Endothelial cell of umbilical vein (primary cell): Measurements from ENCODE around the gene SCN2B. TPM values are rescaled to one million over a fixed set of nuclear protein-coding genes. Genes with fewer than 3 reads are reported as not detected.

ENCODE experiments used
- BruUV-seq: library from RNA; stranded (reverse); fragments of 400-500 nt; replicated peaks from 2 replicates; lab custom pipeline; 2021; lab: Mats Ljungman, UMichigan
- CTCF ChIA-PET: fragments of 300-600, 350-600 bp; sonication (Branson Sonifier 250); formaldehyde crosslinking; loops from one replicate; lab custom pipeline; 2021; ENCODE audit warnings: antibody characterized with exemption, inconsistent platforms; lab: Charles Lee
- POLR2A ChIA-PET: fragments of 300-600, 350-600 bp; sonication (Branson Sonifier 250); formaldehyde crosslinking; loops from one replicate; lab custom pipeline; 2021; ENCODE audit warnings: antibody characterized with exemption, inconsistent platforms; lab: Charles Lee
- DNase-seq: peaks from one replicate; pipeline ENCODE4 v3.0.0-alpha.2; 2011; ENCODE audit warnings: low read depth, low spot score
- FAIRE-seq: peaks from 2 replicates; lab custom pipeline; 2011; peaks lifted over from hg19 to GRCh38; lab: Jason Lieb, UNC
- H2AFZ ChIP-seq: 2 replicates; pipeline ENCODE4 v1.6.0; 2012; ENCODE audit warnings: low read depth, low read length, control low read depth, inconsistent platforms
- H3K27ac ChIP-seq: 2 replicates; pipeline ENCODE4 v1.5.1; 2011; ENCODE audit warnings: low read depth, mild to moderate bottlenecking, control low read depth, low read length, moderate library complexity; ENCODE audit not compliant: insufficient read depth
- H3K27me3 ChIP-seq, 2 experiments: 2 replicates each; pipeline versions ENCODE4 v1.6.0 to v1.6.1; 2011; ENCODE audit warnings: low read length in 2 of 2, mixed read lengths in 1 of 2; ENCODE audit not compliant: control insufficient read depth in 2 of 2, insufficient read depth in 2 of 2
- H3K36me3 ChIP-seq, 2 experiments: 2 replicates in 1 of 2; 3 replicates in 1 of 2; pipeline ENCODE4 v1.5.1; 2011; ENCODE audit warnings: low read length in 2 of 2, mild to moderate bottlenecking in 1 of 2, moderate library complexity in 1 of 2; ENCODE audit not compliant: control insufficient read depth in 2 of 2, insufficient read depth in 2 of 2; ENCODE audit errors: extremely low read depth in 1 of 2
- H3K4me1 ChIP-seq: 3 replicates; pipeline ENCODE4 v1.5.1; 2011; ENCODE audit warnings: mild to moderate bottlenecking, low read length; ENCODE audit not compliant: control insufficient read depth, insufficient read depth; ENCODE audit errors: extremely low read depth
- H3K4me2 ChIP-seq: 2 replicates; pipeline ENCODE4 v1.6.1; 2011; ENCODE audit warnings: low read length, control low read depth, mixed read lengths; ENCODE audit not compliant: insufficient read depth
- H3K4me3 ChIP-seq, 3 experiments: fragments of 200-600 bp in 1 of 3; sonication (generic), shearing (Covaris generic) in 1 of 3; replicated peaks in 1 of 3; 2 replicates each; pipeline ENCODE4 v1.5.1; 2011 to 2016; ENCODE audit warnings: control low read depth in 3 of 3, low read length in 3 of 3, mild to moderate bottlenecking in 2 of 3, inconsistent platforms in 1 of 3, low read depth in 1 of 3, moderate library complexity in 1 of 3; ENCODE audit not compliant: insufficient read depth in 1 of 3
- H3K79me2 ChIP-seq: 2 replicates; pipeline ENCODE4 v1.6.0; 2012; ENCODE audit warnings: low read length, inconsistent platforms; ENCODE audit not compliant: control insufficient read depth, insufficient read depth
- H3K9ac ChIP-seq: replicated peaks from 2 replicates; pipeline ENCODE3; 2011; ENCODE audit warnings: low read length, control low read depth; ENCODE audit not compliant: insufficient read depth; ENCODE audit errors: extremely low read depth
- H3K9me1 ChIP-seq: replicated peaks from 3 replicates; pipeline ENCODE4 v1.6.0; 2011; ENCODE audit warnings: mild to moderate bottlenecking, low read length; ENCODE audit not compliant: control insufficient read depth, insufficient read depth; ENCODE audit errors: extremely low read depth
- H3K9me3 ChIP-seq: replicated peaks from 2 replicates; pipeline ENCODE4 v1.5.1; 2012; ENCODE audit warnings: low read length, inconsistent platforms; ENCODE audit not compliant: control insufficient read depth, insufficient read depth
- H4K20me1 ChIP-seq: replicated peaks from 2 replicates; pipeline ENCODE3; 2011; ENCODE audit warnings: mild to moderate bottlenecking, low read length; ENCODE audit not compliant: control insufficient read depth, insufficient read depth; ENCODE audit errors: extremely low read depth
- CTCF ChIP-seq, 2 donors: IDR thresholded peaks; 1 replicate in 1 of 2; 2 replicates in 1 of 2; pipeline ENCODE4 v1.5.1; 2011; ENCODE audit warnings: low read length in 2 of 2, mild to moderate bottlenecking in 2 of 2, moderate library complexity in 2 of 2, control low read depth in 1 of 2, inconsistent platforms in 1 of 2, low read depth in 1 of 2; ENCODE audit not compliant: insufficient read depth in 1 of 2; ENCODE audit errors: extremely low read depth in 1 of 2
- EZH2 ChIP-seq: IDR thresholded peaks from 2 replicates; pipeline ENCODE4 v1.6.1; 2012; ENCODE audit warnings: borderline replicate concordance, low read depth, mild to moderate bottlenecking, moderate library complexity, low read length, inconsistent platforms; ENCODE audit not compliant: severe bottlenecking
- FOS ChIP-seq: IDR thresholded peaks from 2 replicates; pipeline ENCODE4 v1.6.1; 2011; ENCODE audit warnings: mild to moderate bottlenecking, low read length, moderate library complexity, borderline replicate concordance; ENCODE audit not compliant: insufficient read depth
- GATA2 ChIP-seq: IDR thresholded peaks from 2 replicates; pipeline ENCODE4 v1.7.0; 2011; ENCODE audit warnings: low read depth, mild to moderate bottlenecking, moderate library complexity, mixed read lengths, low read length; ENCODE audit not compliant: insufficient read length, insufficient read depth
- JUN ChIP-seq: IDR thresholded peaks from 2 replicates; pipeline ENCODE4 v1.6.1; 2011; ENCODE audit warnings: borderline replicate concordance, low read depth; ENCODE audit not compliant: insufficient read length, insufficient read depth
- MAX ChIP-seq: IDR thresholded peaks from 2 replicates; pipeline ENCODE4 v1.6.1; 2011; ENCODE audit not compliant: insufficient read depth, insufficient read length
- MYC ChIP-seq: IDR thresholded peaks from one replicate; pipeline ENCODE4 v1.6.1; 2011; ENCODE audit warnings: mild to moderate bottlenecking, low read depth, low read length
- POLR2A ChIP-seq: IDR thresholded peaks from 2 replicates; pipeline ENCODE4 v1.6.1; 2012; ENCODE audit warnings: low read depth, mild to moderate bottlenecking, control low read depth, low read length
- POLR2AphosphoS5 ChIP-seq: IDR thresholded peaks from 2 replicates; pipeline ENCODE4 v1.6.1; 2012; ENCODE audit warnings: low read depth, mild to moderate bottlenecking, control low read depth, low read length, moderate library complexity; ENCODE audit not compliant: insufficient read depth
- dilution Hi-C: fragments of 300-500 bp; cut with MboI; formaldehyde crosslinking; loops from one replicate; pipeline ENCODE4 v1.15.0; 2019; ENCODE audit warnings: low sequenced_read_pairs; ENCODE audit not compliant: extremely low pct_ligation_motif_present
- intact Hi-C: fragments of 100-400 bp; cut with micrococcal nuclease; formaldehyde crosslinking; loops from one replicate; pipeline ENCODE4 v1.10.0; 2022
- polyA plus RNA-seq, 4 experiments: library from polyadenylated mRNA; depleted of rRNA in 3 of 4; stranded (reverse) in 3 of 4; unstranded in 1 of 4; fragments of >200 nt; gene quantifications; 2 replicates each; pipeline versions ENCODE4 v1.2.1 to v1.2.3, GENCODE V29; 2011 to 2012; ENCODE audit warnings: missing spikeins in 1 of 4
- total RNA-seq: library from RNA; stranded (reverse); gene quantifications from 2 replicates; pipeline ENCODE4 v1.2.3, GENCODE V29; 2021

SCN2B gene
- total and polyA plus RNA-seq, 2 donors (not counting 3 experiments of a cell fraction or from before 2014, with no cell fraction given), result not detected

DNA sequence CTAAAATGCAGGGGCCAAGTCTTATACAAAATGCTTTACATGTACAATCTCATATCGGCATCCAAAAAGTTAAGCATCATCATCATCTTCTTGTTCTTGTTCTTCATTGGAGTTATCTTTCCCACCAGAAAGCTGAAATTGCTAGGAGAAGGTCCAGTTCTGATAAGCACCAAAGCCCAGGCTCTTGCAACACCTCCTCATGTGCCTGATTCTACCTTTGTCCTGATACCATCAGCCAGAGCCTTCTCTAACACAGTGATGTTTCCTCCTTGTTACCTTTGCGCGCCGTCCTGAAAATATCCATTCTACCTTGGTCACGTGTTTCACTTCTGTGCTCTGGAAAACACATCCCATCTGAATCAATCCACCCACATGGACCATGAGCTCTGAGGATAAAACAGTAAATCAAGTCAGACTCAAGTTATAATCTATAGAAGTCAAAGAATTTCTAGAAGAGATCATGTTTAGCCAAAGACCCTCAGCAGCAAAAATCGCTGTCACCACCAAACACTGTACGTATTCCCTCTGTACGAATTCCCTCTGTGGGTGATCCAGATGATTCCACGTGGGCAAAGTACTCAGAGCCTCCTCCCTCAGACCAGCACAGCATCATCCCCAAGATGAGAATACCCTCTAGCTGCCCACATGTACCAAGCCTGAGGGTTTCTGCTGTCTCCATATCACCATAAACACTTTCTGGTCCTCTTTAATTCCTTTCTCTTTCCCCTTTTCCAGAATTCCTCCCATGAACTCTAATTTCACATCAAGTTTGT is 29.4 kb upstream of the SCN2B start:
- Histone ChIP-seq H3K27me3 (peaks cover 2 to 5% of the 10 kb centered on the region in 2 experiments), H4K20me1 (no peaks in the 10 kb centered on the region), H3K9me1 (no peaks in the 10 kb centered on the region), H3K9ac (no peak overlapping the region), H3K4me3 (no peak overlapping the region), H3K36me3 (no peaks in the 10 kb centered on the region), H3K9me3 (no peaks in the 10 kb centered on the region), H3K79me2 (no peaks in the 10 kb centered on the region), H3K4me2 (no peak overlapping the region), H3K4me1 (peaks cover 15% of the 10 kb centered on the region), H3K27ac (peak overlapping the region; percentile 19), H2AFZ (no peak overlapping the region)
- intact Hi-C loops (loop anchor here (1.0 to 2.0 kb wide), 3 partner anchors 23 to 59 kb away; partner anchors contain the start of gene MPZL2), dilution Hi-C loops (no loop called here)
- POLR2A ChIA-PET, result no interaction called here
- CTCF ChIA-PET, result interaction anchor here (4.8 kb wide), 1 partner anchor 7 kb away, joined by 37 read pairs; no protein-coding TSS in a partner anchor
- FAIRE-seq (no peak), DNase-seq (no peak)
- TF ChIP-seq EZH2 (no peak), FOS (no peak), MYC (no peak), POLR2A (no peak), JUN (no peak), CTCF (IDR thresholded peaks at IDR 0.05; ENCODE audit: extremely low read depth in 1 of 2, insufficient read depth in 1 of 2, low read depth in 1 of 2, low read length in 2 of 2) (no peak), POLR2AphosphoS5 (no peak), MAX (no peak), GATA2 (no peak)
- BruUV-seq, result no TSS peak
